Posterior vena cava (tissue), 2 donors: ENCODE results near the gene TRMO. TPM values are rescaled to one million over a fixed set of nuclear protein-coding genes. Genes with fewer than 3 reads are reported as not detected.

Experiments
- DNase-seq: peaks from one replicate; pipeline ENCODE4 v3.0.0-alpha.2; 2020; ENCODE audit warnings: low spot score
- intact Hi-C, 2 donors: fragments of 100-400 bp; cut with DNase I; formaldehyde crosslinking; loops; one replicate each; pipeline versions ENCODE4 v1.14.1 to v1.14.2; 2022 to 2023
- total RNA-seq, 2 donors: library from RNA; stranded (reverse); fragmentation: NEBNext Ultra II Directional; extraction: Animal tissue kit (Norgen Biotek cat#: 25700); gene quantifications; one replicate each; pipeline ENCODE4 v1.2.1, GENCODE V29; 2021
- donor health status: DM: yes; HTN: yes; CAD: no.
- donor health status: DM: yes; HTN: yes; CAD: no.

TRMO gene
- total RNA-seq, 2 donors from 2014 or later, result 7.0 to 8.7 TPM

GRCh38 chr9:97873425-97873824, 48.9 kb downstream of the TRMO start:
- intact Hi-C loops, result no loop called here
- DNase-seq, result no peak

- no peak for DNase-seq
- intact Hi-C loops, result no loop called here
Observed at GRCh38 chr9:97868859-97869258, 53.4 kb downstream of the TRMO start.

GRCh38 chr9:97866848-97867247, 55.5 kb downstream of the TRMO start:
- intact Hi-C loops, result no loop called here
- DNase-seq, result no peak

GRCh38 chr9:97866300-97866699, 56.0 kb downstream of the TRMO start:
- intact Hi-C loops, result no loop called here
- DNase-seq, result no peak

- intact Hi-C loops, result no loop called here
- no peak for DNase-seq
Observed at GRCh38 chr9:97864396-97864795, 57.9 kb downstream of the TRMO start.

GRCh38 chr9:97863314-97863713, 59.0 kb downstream of the TRMO start:
- intact Hi-C loops, result no loop called here
- DNase-seq, result no peak

GRCh38 chr9:97861148-97861475, 61.2 kb downstream of the TRMO start:
- DNase-seq, result no peak
- intact Hi-C loops, result no loop called here

GRCh38 chr9:97860451-97861147, 61.7 kb downstream of the TRMO start:
- DNase-seq, result no peak
- intact Hi-C loops, result no loop called here

GRCh38 chr9:97859346-97859745, 63.0 kb downstream of the TRMO start:
- DNase-seq, result no peak
- intact Hi-C loops, result no loop called here

GRCh38 chr9:97858826-97859225, 63.5 kb downstream of the TRMO start:
- intact Hi-C loops, result no loop called here
- DNase-seq, result no peak

- intact Hi-C loops, result no loop called here
- DNase-seq, result no peak
Observed at GRCh38 chr9:97858393-97858713, 63.9 kb downstream of the TRMO start.

- DNase-seq, result no peak
Observed at GRCh38 chr9:97857606-97858392, 64.5 kb downstream of the TRMO start.

GRCh38 chr9:97856857-97857605, 65.3 kb downstream of the TRMO start:
- no peak for DNase-seq
- intact Hi-C loops, result no loop called here

More at GRCh38 chr9:97857606-97858392, 64.5 kb downstream of the TRMO start:
- intact Hi-C loops, result no loop called here

GRCh38 chr9:97855899-97856298, 66.4 kb downstream of the TRMO start:
- DNase-seq, result no peak
- intact Hi-C loops, result no loop called here

GRCh38 chr9:97855486-97855875, 66.8 kb downstream of the TRMO start:
- intact Hi-C loops, result no loop called here
- no peak for DNase-seq

GRCh38 chr9:97854696-97855485, 67.4 kb downstream of the TRMO start:
- intact Hi-C loops, result no loop called here
- DNase-seq, result no peak
